ENCODE results near the gene SPATS1.

- TF ChIP-seq CTCF (IDR thresholded peaks at IDR 0.05), result no peak
- no peak for TF ChIP-seq ZFP36 (IDR thresholded peaks at IDR 0.05; ENCODE audit: borderline replicate concordance, partially characterized antibody)
Observed at GRCh38 chr6:44339763-44340625, 2.5 kb upstream of the SPATS1 start.
